HepG2 (cell line): Measurements from ENCODE around the gene BBS4. TPM values are rescaled to one million over a fixed set of nuclear protein-coding genes. Genes with fewer than 3 reads are reported as not detected.

ENCODE experiments used
- GTF2F1 ChIP-seq: fragments of 150-350 bp; IDR thresholded peaks from 2 replicates; pipeline ENCODE4 v1.6.1; 2014; ENCODE audit warnings: low read length
- HNF4G ChIP-seq, 2 experiments: sonication (generic) in 1 of 2; formaldehyde crosslinking in 1 of 2; IDR thresholded peaks; 2 replicates each; pipeline versions ENCODE4 v1.4.0 to v1.6.1; 2011 to 2020; ENCODE audit warnings: borderline replicate concordance in 2 of 2, low read depth in 2 of 2, mild to moderate bottlenecking in 2 of 2, low read length in 1 of 2, missing genetic modification reagents in 1 of 2, moderate library complexity in 1 of 2
- JUN ChIP-seq: sonication (generic); formaldehyde crosslinking; IDR thresholded peaks from 2 replicates; pipeline ENCODE4 v1.4.0; 2020; ENCODE audit warnings: mild to moderate bottlenecking, missing genetic modification reagents
- KDM5A ChIP-seq: fragments of 200-600 bp; sonication (generic); IDR thresholded peaks from 2 replicates; pipeline ENCODE4 v1.7.0; 2018; ENCODE audit warnings: antibody characterized with exemption, mild to moderate bottlenecking, low read length, borderline replicate concordance
- MEIS1 ChIP-seq: sonication (generic); formaldehyde crosslinking; IDR thresholded peaks from 2 replicates; pipeline ENCODE4 v1.9.0; 2021; ENCODE audit warnings: mild to moderate bottlenecking, missing genetic modification reagents, moderate library complexity, borderline replicate concordance
- NFIB ChIP-seq: sonication (generic); formaldehyde crosslinking; IDR thresholded peaks from 2 replicates; pipeline ENCODE4 v1.9.0; 2021; ENCODE audit warnings: missing genetic modification reagents, mild to moderate bottlenecking, borderline replicate concordance
- SIX1 ChIP-seq: sonication (generic); formaldehyde crosslinking; IDR thresholded peaks from 2 replicates; pipeline ENCODE4 v1.4.0; 2020; ENCODE audit warnings: missing genetic modification reagents, borderline replicate concordance
- SMC3 ChIP-seq: IDR thresholded peaks from 2 replicates; pipeline ENCODE4 v1.6.1; 2011; ENCODE audit warnings: low read length, improper control_type of control experiment
- ZBTB10 ChIP-seq: sonication (generic); formaldehyde crosslinking; IDR thresholded peaks from 2 replicates; pipeline ENCODE4 v1.4.0; 2020; ENCODE audit warnings: missing genetic modification reagents, borderline replicate concordance
- ZNF17 ChIP-seq: sonication (generic); formaldehyde crosslinking; IDR thresholded peaks from 2 replicates; pipeline ENCODE4 v1.5.0; 2020; ENCODE audit warnings: mild to moderate bottlenecking, missing genetic modification reagents
- ZNF317 ChIP-seq: sonication (generic); formaldehyde crosslinking; IDR thresholded peaks from 2 replicates; pipeline ENCODE4 v1.5.0; 2020; ENCODE audit warnings: mild to moderate bottlenecking, missing genetic modification reagents
- ZNF367 ChIP-seq: sonication (generic); formaldehyde crosslinking; IDR thresholded peaks from 2 replicates; pipeline ENCODE4 v1.4.0; 2020; ENCODE audit warnings: missing genetic modification reagents, borderline replicate concordance
- ZNF547 ChIP-seq: sonication (generic); formaldehyde crosslinking; IDR thresholded peaks from 2 replicates; pipeline ENCODE4 v1.5.1; 2020; ENCODE audit warnings: mild to moderate bottlenecking, missing genetic modification reagents
- ZNF558 ChIP-seq: sonication (generic); formaldehyde crosslinking; IDR thresholded peaks from 2 replicates; pipeline ENCODE4 v1.9.0; 2022; ENCODE audit warnings: mild to moderate bottlenecking, missing genetic modification reagents, borderline replicate concordance
- ZNF703 ChIP-seq: sonication (generic); formaldehyde crosslinking; IDR thresholded peaks from 2 replicates; pipeline ENCODE4 v1.5.1; 2020; ENCODE audit warnings: missing genetic modification reagents, mild to moderate bottlenecking, moderate library complexity, borderline replicate concordance
- polyA plus RNA-seq, 8 experiments: library from polyadenylated mRNA; depleted of rRNA in 3 of 8; stranded (reverse) in 7 of 8; unstranded in 1 of 8; fragments of >200 nt; fragmentation: Illumina TruSeq in 4 of 8; extraction: Trizol in 4 of 8; gene quantifications; 2 replicates each; pipeline versions ENCODE4 v1.2.1 to v1.2.3, GENCODE V29; 2011 to 2016; ENCODE audit warnings: low read depth in 4 of 8, missing spikeins in 1 of 8, mixed read lengths in 1 of 8; ENCODE audit not compliant: insufficient read depth in 1 of 8
- total RNA-seq, 5 experiments: library from RNA; depleted of rRNA; stranded (reverse); fragments of >200 nt; fragmentation: Illumina TruSeq; extraction: Trizol; gene quantifications; 2 replicates each; pipeline ENCODE4 v1.2.3, GENCODE V29; 2016; ENCODE audit warnings: low read depth in 1 of 5
- TF ChIP-seq, protein P1 (sequence below): sonication (generic); formaldehyde crosslinking; IDR thresholded peaks from 2 replicates; pipeline ENCODE4 v1.4.0; 2020; ENCODE audit warnings: low read depth, mild to moderate bottlenecking, missing genetic modification reagents
- TF ChIP-seq, protein P2 (sequence below), 2 experiments: sonication (generic) in 1 of 2; formaldehyde crosslinking in 1 of 2; IDR thresholded peaks; 2 replicates each; pipeline versions ENCODE4 v1.4.0 to v1.6.1; 2018 to 2020; ENCODE audit warnings: missing genetic modification reagents in 2 of 2, borderline replicate concordance in 1 of 2, low read depth in 1 of 2, mild to moderate bottlenecking in 1 of 2, missing biosample characterization in 1 of 2
- TF ChIP-seq, protein P3 (sequence below): sonication (generic); formaldehyde crosslinking; IDR thresholded peaks from 2 replicates; pipeline ENCODE4 v1.8.0; 2022; ENCODE audit warnings: low read depth, missing genetic modification reagents

BBS4 gene
- total and polyA plus RNA-seq, 2 of the 13 experiments (the other 11 are each of a cell fraction or from before 2014, with no cell fraction given), result 16.0 to 21.3 TPM

- TF ChIP-seq ZBTB10 (CRISPR knock-in tag), result no peak
- TF ChIP-seq JUN (CRISPR knock-in tag), result 0 out of 2 replicates have a peak, but pooled peaks have one; percentile 17
- TF ChIP-seq, protein P1, sequence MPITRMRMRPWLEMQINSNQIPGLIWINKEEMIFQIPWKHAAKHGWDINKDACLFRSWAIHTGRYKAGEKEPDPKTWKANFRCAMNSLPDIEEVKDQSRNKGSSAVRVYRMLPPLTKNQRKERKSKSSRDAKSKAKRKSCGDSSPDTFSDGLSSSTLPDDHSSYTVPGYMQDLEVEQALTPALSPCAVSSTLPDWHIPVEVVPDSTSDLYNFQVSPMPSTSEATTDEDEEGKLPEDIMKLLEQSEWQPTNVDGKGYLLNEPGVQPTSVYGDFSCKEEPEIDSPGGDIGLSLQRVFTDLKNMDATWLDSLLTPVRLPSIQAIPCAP (CRISPR knock-in tag), result no peak
- no peak for TF ChIP-seq HNF4G (IDR thresholded peaks at IDR 0.05; ENCODE audit: borderline replicate concordance, low read depth, low read length)
- no peak for TF ChIP-seq HNF4G (CRISPR knock-in tag; IDR thresholded peaks at IDR 0.05; ENCODE audit: borderline replicate concordance, low read depth)
- TF ChIP-seq ZNF367 (CRISPR knock-in tag), result no peak
- no peak for TF ChIP-seq ZNF703
- 0 out of 2 replicates have a peak, but pooled peaks have one; percentile 13 for TF ChIP-seq SIX1 (CRISPR knock-in tag)
- TF ChIP-seq ZNF547 (CRISPR knock-in tag), result 0 out of 2 replicates have a peak, but pooled peaks have one; percentile 52
- TF ChIP-seq, protein P2, sequence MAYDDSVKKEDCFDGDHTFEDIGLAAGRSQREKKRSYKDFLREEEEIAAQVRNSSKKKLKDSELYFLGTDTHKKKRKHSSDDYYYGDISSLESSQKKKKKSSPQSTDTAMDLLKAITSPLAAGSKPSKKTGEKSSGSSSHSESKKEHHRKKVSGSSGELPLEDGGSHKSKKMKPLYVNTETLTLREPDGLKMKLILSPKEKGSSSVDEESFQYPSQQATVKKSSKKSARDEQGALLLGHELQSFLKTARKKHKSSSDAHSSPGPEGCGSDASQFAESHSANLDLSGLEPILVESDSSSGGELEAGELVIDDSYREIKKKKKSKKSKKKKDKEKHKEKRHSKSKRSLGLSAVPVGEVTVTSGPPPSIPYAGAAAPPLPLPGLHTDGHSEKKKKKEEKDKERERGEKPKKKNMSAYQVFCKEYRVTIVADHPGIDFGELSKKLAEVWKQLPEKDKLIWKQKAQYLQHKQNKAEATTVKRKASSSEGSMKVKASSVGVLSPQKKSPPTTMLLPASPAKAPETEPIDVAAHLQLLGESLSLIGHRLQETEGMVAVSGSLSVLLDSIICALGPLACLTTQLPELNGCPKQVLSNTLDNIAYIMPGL (CRISPR knock-in tag; IDR thresholded peaks at IDR 0.05; ENCODE audit: borderline replicate concordance in 1 of 2, low read depth in 1 of 2), result peak in 1 of 2 experiments; percentile 74; a peak in 3 of 4 replicates
- peak; percentile 72 for TF ChIP-seq ZNF317 (CRISPR knock-in tag)
- TF ChIP-seq, protein P3, sequence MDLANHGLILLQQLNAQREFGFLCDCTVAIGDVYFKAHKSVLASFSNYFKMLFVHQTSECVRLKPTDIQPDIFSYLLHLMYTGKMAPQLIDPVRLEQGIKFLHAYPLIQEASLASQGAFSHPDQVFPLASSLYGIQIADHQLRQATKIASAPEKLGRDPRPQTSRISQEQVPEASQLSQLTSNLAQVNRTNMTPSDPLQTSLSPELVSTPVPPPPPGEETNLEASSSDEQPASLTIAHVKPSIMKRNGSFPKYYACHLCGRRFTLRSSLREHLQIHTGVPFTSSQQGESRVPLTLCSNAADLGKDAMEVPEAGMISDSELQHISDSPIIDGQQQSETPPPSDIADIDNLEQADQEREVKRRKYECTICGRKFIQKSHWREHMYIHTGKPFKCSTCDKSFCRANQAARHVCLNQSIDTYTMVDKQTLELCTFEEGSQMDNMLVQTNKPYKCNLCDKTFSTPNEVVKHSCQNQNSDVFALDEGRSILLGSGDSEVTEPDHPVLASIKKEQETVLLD (CRISPR knock-in tag), result no peak
- peak; percentile 56; the same call in 1 of the 2 replicates for TF ChIP-seq KDM5A
- no peak for TF ChIP-seq ZNF17 (CRISPR knock-in tag)
- TF ChIP-seq MEIS1 (CRISPR knock-in tag), result 0 out of 2 replicates have a peak, but pooled peaks have one; percentile 47
- TF ChIP-seq ZNF558 (CRISPR knock-in tag), result peak; percentile 37; the same call in 1 of the 2 replicates
- no peak for TF ChIP-seq NFIB (CRISPR knock-in tag)
- TF ChIP-seq GTF2F1, result 0 out of 2 replicates have a peak, but pooled peaks have one; percentile 40
- TF ChIP-seq SMC3, result no peak
Measured at GRCh38 chr15:72685925-72686794, at the start of gene BBS4, which contains the start of gene HIGD2B (continued).
